ENCODE data around the gene CSF1.

DNA sequence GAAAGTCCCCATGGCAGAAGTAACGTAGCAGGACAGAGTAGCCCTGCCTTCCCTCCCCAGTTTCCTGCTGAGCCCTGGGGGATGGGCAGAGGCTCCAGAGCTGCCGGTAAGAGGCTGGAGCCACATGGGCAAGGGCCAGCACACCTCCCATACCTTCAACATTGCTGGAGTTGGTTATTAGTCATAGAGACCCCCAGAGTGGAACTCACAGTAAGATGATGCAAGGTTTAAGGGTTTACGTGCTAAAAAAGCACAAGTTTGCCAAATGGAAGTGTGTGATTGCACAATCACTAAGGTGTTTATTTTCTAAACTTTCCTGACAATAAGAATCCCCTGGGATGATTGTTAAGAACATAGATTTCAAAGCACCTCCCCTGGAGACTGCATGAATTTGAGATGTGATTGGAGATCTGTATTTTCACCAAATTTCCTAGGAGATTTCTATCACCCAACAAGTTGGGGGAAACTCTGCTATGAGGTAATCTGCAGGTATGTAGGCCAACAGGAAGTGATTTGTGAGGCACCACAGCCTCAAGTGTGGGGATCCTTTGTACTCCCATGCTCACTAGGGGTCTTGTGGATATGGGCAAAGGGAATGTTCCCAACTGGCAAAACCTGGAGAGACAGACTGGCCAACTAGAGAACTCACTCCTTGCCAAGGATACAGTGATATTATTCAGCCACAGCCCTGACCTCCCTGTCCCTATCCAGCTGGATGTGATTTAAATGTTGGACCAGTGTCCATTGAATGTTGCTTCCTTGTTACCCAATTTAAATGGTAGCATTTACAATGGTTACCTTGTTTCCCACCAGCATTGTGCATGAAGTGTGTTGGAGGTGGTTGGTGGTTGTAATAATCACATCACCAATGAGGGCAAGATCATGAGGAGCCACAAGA lies 37.1 kb upstream of the CSF1 start:
- no peak for TF ChIP-seq POLR2A (IDR thresholded peaks at IDR 0.05; ENCODE audit: low read depth, low read length)
- TF ChIP-seq CTCF (IDR thresholded peaks at IDR 0.05; ENCODE audit: extremely low read depth in 1 of 2, insufficient read depth in 1 of 2, low read depth in 1 of 2, low read length in 2 of 2): no peak
- TF ChIP-seq EZH2 (IDR thresholded peaks at IDR 0.05; ENCODE audit: borderline replicate concordance, low read depth, low read length, severe bottlenecking): no peak
